Hepatocyte (in vitro differentiated cells): Measurements from ENCODE around the gene TMEM138. TPM values are rescaled to one million over a fixed set of nuclear protein-coding genes. Genes with fewer than 3 reads are reported as not detected.

Experiments
- DNase-seq: peaks from one replicate; pipeline ENCODE4 v3.0.0-alpha.2; 2016; ENCODE audit warnings: low spot score
- H2AFZ ChIP-seq: fragments of 200-600 bp; sonication (generic); 2 replicates; pipeline ENCODE4 v1.6.0; 2016; ENCODE audit warnings: antibody characterized with exemption, mild to moderate bottlenecking
- H3K27ac ChIP-seq: fragments of 200-600 bp; sonication (generic); 2 replicates; pipeline ENCODE4 v1.5.1; 2016; ENCODE audit warnings: mild to moderate bottlenecking
- H3K27me3 ChIP-seq: fragments of 200-600 bp; sonication (generic); 2 replicates; pipeline ENCODE4 v1.6.1; 2016
- H3K36me3 ChIP-seq: fragments of 200-600 bp; sonication (generic); replicated peaks from 2 replicates; pipeline ENCODE4 v1.5.1; 2016; ENCODE audit warnings: low read depth; ENCODE audit not compliant: insufficient read depth
- H3K4me1 ChIP-seq: fragments of 200-600 bp; sonication (generic); 2 replicates; pipeline ENCODE4 v1.5.1; 2016; ENCODE audit warnings: mild to moderate bottlenecking, moderate library complexity; ENCODE audit not compliant: insufficient read depth
- H3K4me2 ChIP-seq: fragments of 200-600 bp; sonication (generic); 2 replicates; pipeline ENCODE4 v1.6.0; 2016
- H3K4me3 ChIP-seq: fragments of 200-600 bp; sonication (generic); 2 replicates; pipeline ENCODE4 v1.5.1; 2016; ENCODE audit warnings: mild to moderate bottlenecking
- H3K79me2 ChIP-seq: fragments of 200-600 bp; sonication (generic); 2 replicates; pipeline ENCODE4 v1.6.0; 2017; ENCODE audit warnings: mild to moderate bottlenecking
- H3K9me2 ChIP-seq: fragments of 200-600 bp; sonication (generic); replicated peaks from 2 replicates; pipeline ENCODE4 v1.6.0; 2017; ENCODE audit warnings: mild to moderate bottlenecking; ENCODE audit not compliant: insufficient read depth
- H3K9me3 ChIP-seq: fragments of 200-600 bp; sonication (generic); 2 replicates; pipeline ENCODE4 v1.5.1; 2016; ENCODE audit warnings: low read depth, mild to moderate bottlenecking
- H4K20me1 ChIP-seq: fragments of 200-600 bp; sonication (generic); 2 replicates; pipeline ENCODE4 v1.6.0; 2016; ENCODE audit warnings: mild to moderate bottlenecking; ENCODE audit not compliant: insufficient read depth, poor library complexity, severe bottlenecking
- CTCF ChIP-seq: fragments of 200-600 bp; sonication (generic); IDR thresholded peaks from 2 replicates; pipeline ENCODE4 v1.5.1; 2016; ENCODE audit warnings: antibody characterized with exemption, mild to moderate bottlenecking; ENCODE audit not compliant: poor library complexity
- EZH2 ChIP-seq: fragments of 200-600 bp; sonication (generic); IDR thresholded peaks from 2 replicates; pipeline ENCODE4 v1.6.1; 2016; ENCODE audit warnings: antibody characterized with exemption, mild to moderate bottlenecking, borderline replicate concordance
- EZH2phosphoT487 ChIP-seq: fragments of 200-600 bp; sonication (generic); IDR thresholded peaks from one replicate; pipeline ENCODE4 v1.6.1; 2018; ENCODE audit warnings: antibody characterized with exemption, mild to moderate bottlenecking, low read depth, moderate library complexity; ENCODE audit not compliant: unreplicated experiment, severe bottlenecking
- WGBS: methylation state at CpG from one replicate; pipeline ENCODE4 v1.1.6; 2016; ENCODE audit warnings: low lambda C conversion rate; ENCODE audit errors: missing lambda C conversion rate; 5-methylcytosine and 5-hydroxymethylcytosine counted together
- polyA plus RNA-seq: library from polyadenylated mRNA; unstranded; fragments of >200 nt; fragmentation: Nextera tagmentation; extraction: Ambion mirVana; gene quantifications from 2 replicates; pipeline ENCODE4 v1.2.1, GENCODE V29; 2016
- total RNA-seq: library from RNA; depleted of rRNA; stranded (reverse); fragments of >200 nt; gene quantifications from 2 replicates; pipeline ENCODE4 v1.2.3, GENCODE V29; 2014

The TMEM138 gene
- total and polyA plus RNA-seq, 2 experiments from 2014 or later: 32.8 to 48.6 TPM

GRCh38 chr11:61372659-61373420 is 10.7 kb downstream of the TMEM138 start:
- no peaks in the 10 kb centered on the region for H3K79me2 ChIP-seq
- no peak overlapping the region for H2AFZ ChIP-seq
- no peaks in the 10 kb centered on the region for H4K20me1 ChIP-seq
- H3K9me2 ChIP-seq: no peaks in the 10 kb centered on the region
- H3K36me3 ChIP-seq: no peaks in the 10 kb centered on the region
- H3K4me3 ChIP-seq: no peak overlapping the region
- H3K27me3 ChIP-seq: no peaks in the 10 kb centered on the region
- no peak overlapping the region for H3K4me2 ChIP-seq
- H3K9me3 ChIP-seq: no peaks in the 10 kb centered on the region
- TF ChIP-seq EZH2 (no peak), EZH2phosphoT487 (no peak), CTCF (no peak)
- H3K27ac ChIP-seq: no peak overlapping the region
- 92% methylated on average over 8 of the region's 8 CpGs for WGBS
- no peak for DNase-seq
- H3K4me1 ChIP-seq: no peaks in the 10 kb centered on the region

DNA sequence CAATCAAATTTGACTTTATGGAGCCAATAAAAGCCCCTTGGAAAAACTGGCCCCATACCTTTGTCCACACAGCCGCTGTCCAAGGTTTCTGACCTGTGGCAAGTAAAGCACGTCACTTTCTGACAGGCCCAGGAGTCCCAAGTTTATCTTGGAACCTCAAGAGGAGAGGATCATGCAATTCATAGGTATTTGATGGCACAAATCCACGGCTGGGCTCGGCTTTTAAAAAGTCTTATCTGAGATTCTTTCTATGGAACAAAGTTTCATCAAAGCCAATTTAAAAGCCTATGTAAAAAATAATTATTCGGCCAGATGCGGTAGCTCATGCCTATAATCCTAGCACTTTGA is 13.6 kb downstream of the TMEM138 start:
- no peak for DNase-seq
- Histone ChIP-seq H3K79me2 (no peaks in the 10 kb centered on the region), H3K4me1 (peaks cover 4% of the 10 kb centered on the region), H2AFZ (no peak overlapping the region), H3K9me2 (no peaks in the 10 kb centered on the region), H3K9me3 (no peaks in the 10 kb centered on the region), H3K27me3 (no peaks in the 10 kb centered on the region), H3K4me3 (no peak overlapping the region), H4K20me1 (no peaks in the 10 kb centered on the region), H3K4me2 (no peak overlapping the region), H3K27ac (no peak overlapping the region), H3K36me3 (no peaks in the 10 kb centered on the region)
- WGBS: 92% methylated on average over 6 of the region's 6 CpGs
- TF ChIP-seq EZH2 (no peak), CTCF (no peak), EZH2phosphoT487 (no peak)

GRCh38 chr11:61377461-61378160 is 15.4 kb downstream of the TMEM138 start:
- no peak for DNase-seq
- no peaks in the 10 kb centered on the region for H3K79me2 ChIP-seq
- peaks cover 4% of the 10 kb centered on the region for H3K4me1 ChIP-seq
- WGBS: 95% methylated on average over 6 of the region's 6 CpGs
- H3K9me3 ChIP-seq: no peaks in the 10 kb centered on the region
- no peaks in the 10 kb centered on the region for H3K27me3 ChIP-seq
- no peak overlapping the region for H3K4me2 ChIP-seq
- H4K20me1 ChIP-seq: no peaks in the 10 kb centered on the region
- TF ChIP-seq EZH2 (no peak), CTCF (no peak), EZH2phosphoT487 (no peak)
- H3K4me3 ChIP-seq: no peak overlapping the region
- no peak overlapping the region for H2AFZ ChIP-seq
- H3K9me2 ChIP-seq: no peaks in the 10 kb centered on the region
- peak overlapping the region; percentile 60 for H3K27ac ChIP-seq
- no peaks in the 10 kb centered on the region for H3K36me3 ChIP-seq
